SKM-1 (cell line): Measurements from ENCODE around the gene PPP1R14D.

Source experiments
- DNase-seq: peaks from one replicate; lab custom pipeline; 2025; ENCODE audit not compliant: unreplicated experiment; lab: John Stamatoyannopoulos, UW

Gene PPP1R14D

DNA sequence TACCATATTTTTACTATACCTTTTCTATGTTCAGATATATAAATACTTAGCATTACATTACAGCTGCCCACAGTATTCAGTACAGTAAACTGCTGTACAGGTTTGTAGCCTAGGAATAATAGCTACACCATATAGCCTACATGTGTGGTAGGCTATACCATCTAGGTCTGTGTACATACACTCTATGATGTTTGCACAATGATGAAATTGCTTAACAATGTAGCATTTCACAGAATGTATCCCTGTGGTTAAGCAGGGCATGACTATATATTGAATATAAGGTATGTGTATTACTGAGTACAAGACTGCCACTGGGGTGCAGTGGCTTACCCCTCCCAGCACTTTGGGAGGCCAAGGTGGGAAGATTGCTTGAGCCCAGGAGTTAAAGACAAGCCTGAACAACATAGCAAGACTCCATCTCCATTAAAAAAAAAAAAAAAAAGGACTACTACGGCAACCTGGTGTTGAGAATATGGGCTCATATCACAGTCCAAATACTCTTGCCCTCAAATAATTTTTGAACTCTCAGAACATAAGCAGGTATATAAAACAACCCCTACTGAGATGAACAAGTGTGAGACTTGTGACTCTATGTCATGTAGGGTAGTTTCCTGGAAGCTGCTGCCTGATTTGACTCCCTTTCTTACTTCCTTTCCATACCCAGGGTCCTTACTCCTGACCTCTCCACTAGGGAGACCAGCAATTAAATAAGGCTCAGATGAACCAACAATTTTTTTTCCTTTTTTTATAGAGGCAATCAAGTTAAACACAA, 4.8 kb downstream of the PPP1R14D start:
- no peak for DNase-seq

GRCh38 chr15:40821195-40821594, 7.3 kb downstream of the PPP1R14D start:
- no peak for DNase-seq

- DNase-seq: no peak
Measured at GRCh38 chr15:40819048-40819447, 9.5 kb downstream of the PPP1R14D start.

DNA sequence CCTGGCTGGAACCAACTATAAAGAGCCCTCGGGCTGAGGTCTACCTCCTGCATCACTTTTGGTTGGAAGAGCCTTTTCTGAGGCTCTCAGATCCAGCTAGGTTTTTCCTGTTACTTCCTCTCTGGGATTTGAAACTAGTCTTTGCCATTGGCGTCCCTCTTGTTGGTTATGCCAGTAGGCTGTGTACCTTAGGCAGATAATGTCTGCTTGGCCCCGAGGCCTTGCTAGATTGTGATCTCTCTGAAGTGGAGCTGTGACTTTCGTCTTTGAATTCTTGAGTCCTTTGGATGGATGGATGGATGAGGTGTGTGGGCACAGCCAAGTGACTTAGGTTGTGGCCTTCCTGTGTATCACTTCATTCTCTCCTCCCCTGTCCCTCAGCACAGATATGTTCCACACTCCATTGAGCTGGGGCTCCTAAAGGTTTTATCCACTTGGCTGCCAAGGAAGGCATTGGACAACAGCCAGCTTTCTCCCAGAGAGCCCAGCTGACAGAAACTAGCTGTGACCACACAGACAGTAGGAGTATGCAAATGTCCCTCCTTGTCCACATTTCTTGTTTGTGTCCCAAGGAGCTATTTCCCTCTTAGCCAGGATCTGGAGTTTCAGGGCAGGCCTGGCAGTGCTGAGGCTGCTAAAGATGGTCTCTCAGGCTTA, 13.3 kb downstream of the PPP1R14D start:
- DNase-seq: no peak

DNA sequence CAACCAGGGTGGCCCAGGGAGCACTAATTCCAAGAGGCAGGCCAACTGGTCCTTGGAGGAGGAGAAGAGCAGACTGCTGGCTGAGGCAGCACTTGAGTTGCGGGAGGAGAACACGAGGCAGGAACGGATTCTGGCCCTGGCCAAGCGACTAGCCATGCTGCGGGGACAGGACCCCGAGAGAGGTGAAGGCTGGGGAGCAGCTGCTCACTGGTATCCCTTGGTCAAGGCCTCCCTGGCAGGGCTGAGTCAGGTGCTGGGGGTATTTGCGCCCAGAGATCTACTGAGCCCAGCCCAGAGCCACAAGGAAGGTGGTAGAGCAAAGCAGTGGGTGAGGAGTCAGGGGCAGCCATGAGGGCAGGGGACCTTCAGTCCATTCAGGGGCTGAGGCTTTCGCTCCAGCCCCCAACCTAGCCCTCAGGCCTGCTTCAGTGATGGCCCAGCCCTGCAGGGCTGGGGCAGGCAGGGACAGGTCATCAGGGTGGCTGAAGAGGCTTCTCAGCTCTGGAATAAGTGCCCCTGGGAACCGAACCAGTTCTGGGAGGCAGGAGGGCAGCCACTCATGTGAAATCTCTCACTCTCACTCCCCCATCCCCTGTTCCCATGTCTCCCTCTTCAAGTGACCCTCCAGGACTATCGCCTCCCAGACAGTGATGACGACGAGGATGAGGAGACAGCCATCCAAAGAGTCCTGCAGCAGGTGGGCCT, 15.6 kb downstream of the PPP1R14D start:
- DNase-seq: no peak

DNA sequence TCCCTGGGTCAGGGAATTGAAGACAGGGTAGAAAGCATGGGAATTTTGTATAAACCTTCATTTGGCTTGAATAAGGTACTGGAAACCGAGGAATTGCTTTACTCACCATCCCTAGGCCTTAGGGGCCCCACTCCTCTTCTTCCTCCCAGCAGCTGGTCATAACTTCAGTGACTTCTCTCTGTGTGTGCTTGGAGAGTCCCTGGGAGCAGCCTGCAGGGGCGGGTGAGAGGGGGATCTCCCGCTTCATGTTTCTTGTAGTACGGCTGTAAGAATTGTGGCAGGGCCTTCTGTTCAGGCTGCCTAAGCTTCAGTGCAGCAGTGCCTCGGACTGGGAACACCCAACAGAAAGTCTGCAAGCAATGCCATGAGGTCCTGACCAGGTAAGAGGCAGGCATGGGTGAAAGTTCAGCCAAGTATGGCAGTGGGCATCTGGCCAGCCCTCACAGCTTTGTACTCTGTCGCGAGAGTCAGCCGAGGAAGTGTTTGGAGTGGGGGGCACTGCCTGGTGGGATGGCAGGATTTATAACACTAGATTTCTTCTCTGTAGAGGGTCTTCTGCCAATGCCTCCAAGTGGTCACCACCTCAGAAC, 19.6 kb downstream of the PPP1R14D start:
- no peak for DNase-seq

DNA sequence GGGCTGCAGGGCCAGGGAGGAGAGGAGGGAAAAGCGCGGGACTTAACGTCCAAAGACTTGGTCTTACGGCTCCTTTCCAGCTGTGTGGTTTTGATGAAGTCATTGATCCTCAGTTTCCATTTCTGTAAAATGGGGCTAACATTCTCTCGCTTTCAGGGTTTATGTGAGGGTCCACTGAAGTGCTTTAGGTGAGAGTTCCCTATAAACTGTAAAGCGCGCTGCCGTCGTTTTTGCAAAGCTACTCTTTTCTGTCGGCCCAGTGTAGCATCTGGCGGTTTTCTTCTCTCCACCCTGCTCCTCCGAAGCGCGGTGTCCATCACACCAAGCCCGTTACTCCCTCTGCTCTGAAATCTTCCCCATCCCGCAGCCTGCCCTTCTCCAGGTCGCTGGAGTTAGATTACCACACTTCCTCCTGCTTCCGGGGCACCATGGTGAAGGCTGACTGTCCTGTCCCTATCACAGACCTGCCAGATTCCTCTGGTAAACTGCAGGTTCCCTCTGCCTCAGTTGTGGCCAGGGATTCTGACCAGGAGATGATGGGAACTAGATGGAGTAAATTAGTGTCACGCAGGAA, 20.5 kb downstream of the PPP1R14D start:
- no peak for DNase-seq

DNA sequence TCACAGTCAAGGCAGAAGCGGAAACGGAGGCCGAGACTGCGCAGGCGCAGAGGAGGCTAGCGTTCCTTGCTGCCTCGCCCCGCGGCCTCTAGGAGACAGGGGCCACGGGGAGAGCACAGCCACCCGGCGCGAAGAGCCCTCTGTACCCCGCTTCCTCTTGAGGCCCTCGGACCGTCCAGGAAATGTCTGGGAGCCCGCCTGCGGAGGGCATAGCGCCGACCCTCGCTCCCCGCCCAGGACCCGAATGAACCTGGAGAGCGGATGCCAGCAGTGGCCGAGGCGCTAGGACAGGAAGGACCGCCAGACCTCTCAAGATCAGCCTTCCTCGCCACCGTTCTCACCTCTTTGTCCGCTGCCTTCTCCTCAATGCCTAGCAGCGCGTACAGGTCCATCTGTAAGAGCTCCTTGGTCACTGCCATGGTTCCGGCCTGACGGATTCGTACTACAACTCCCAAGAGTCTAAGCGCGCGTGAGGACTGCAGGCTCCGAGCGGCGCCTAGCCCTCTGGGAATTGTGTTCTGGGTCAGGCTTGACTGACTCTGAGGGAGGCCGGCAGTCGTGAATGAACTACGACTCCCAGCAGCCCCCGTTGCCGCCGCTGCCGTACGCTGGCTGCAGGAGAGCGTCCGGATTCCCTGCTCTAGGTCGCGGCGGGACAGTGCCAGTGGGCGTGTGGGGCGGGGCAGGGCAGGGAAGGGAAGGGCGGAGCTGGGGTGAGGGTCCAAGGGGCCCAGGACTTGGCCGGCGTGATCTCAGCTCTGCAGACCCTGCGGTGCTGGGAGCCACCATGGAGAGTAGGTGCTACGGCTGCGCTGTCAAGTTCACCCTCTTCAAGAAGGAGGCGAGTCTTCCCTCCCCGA, 21.2 kb downstream of the PPP1R14D start, which contains the start of the genes DNAJC17 and ZFYVE19:
DNAJC17 (minus strand) TSS at position 446 of the 860 bp plus-strand sequence; CDS start at position 419, 27 bp downstream.
ZFYVE19 (plus strand) TSS at position 62 of the 860 bp plus-strand sequence; CDS start at position 563, 501 bp downstream.
- peak; percentile 98 for DNase-seq

GRCh38 chr15:40806672-40807027, 21.9 kb downstream of the PPP1R14D start:
- no peak for DNase-seq

GRCh38 chr15:40803688-40804087, 24.8 kb downstream of the PPP1R14D start:
- DNase-seq: no peak

DNA sequence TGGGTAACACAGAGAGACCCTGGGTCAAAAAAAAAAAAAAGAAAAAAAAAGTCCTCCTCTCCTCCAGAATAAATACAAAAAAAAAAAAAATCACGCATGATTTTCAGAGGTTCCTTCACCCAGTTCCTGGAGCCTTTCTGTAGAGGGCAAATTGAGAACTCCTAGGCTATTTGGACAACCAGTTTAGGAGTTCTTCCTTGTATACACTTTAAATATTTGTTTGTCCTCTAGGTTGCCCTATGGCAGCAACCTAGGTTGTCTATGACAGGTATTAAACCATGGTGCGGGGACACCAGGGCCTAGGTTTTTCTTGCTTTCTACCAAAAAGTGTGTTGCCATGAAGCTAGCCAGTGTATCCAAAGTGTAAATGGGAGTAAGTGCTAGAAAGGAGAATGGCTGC, 25.4 kb downstream of the PPP1R14D start:
- no peak for DNase-seq

- no peak for DNase-seq
Measured at GRCh38 chr15:40799523-40799922, 29.0 kb downstream of the PPP1R14D start.

DNA sequence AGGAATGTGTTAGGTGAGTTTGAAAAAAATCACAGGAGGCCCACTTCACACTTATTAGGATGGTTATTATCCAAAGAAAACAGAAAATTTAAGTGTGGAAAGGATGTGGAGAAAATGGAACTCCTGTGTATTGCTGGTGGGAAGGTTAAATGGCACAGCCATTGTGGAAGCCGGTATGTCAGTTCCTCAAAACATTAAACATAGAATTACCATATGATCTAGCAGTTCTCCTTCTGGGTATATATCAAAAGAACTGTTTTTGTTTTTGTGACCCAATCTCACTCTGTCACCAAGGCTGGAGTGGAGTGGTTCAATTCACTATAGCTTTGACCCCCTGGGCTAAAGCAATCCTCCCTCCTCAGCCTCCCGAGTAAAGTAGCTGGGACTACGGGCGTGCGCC, 32.0 kb downstream of the PPP1R14D start:
- no peak for DNase-seq

GRCh38 chr15:40796041-40796440, 32.5 kb downstream of the PPP1R14D start:
- DNase-seq: no peak

GRCh38 chr15:40793216-40793989, 35.1 kb downstream of the PPP1R14D start:
- DNase-seq: no peak

- no peak for DNase-seq
Measured at GRCh38 chr15:40792394-40792793, 36.1 kb downstream of the PPP1R14D start.

DNA sequence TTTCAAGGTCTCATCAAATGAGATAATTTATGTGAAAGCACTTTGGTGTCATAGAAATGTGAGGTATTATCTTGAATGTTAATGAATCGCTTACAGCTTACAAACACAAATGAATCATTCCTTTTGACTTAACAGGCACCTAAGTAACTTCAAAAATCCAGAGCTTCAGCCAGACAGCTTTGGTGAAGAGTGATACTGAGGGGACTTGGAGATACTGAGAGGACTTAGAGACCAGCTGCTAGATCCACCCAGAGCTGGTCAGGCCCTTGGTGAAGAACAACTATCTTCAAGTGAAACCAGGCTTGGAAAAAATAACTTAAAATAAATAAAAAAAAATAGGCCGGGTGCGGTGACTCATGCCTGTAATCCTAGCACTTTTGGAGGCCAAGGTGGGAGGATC, 37.8 kb downstream of the PPP1R14D start:
- no peak for DNase-seq

- no peak for DNase-seq
Measured at GRCh38 chr15:40789999-40790398, 38.5 kb downstream of the PPP1R14D start.

- no peak for DNase-seq
Measured at GRCh38 chr15:40789119-40789518, 39.4 kb downstream of the PPP1R14D start.
